ENCODE results near the gene FGF12. TPM values are rescaled to one million over a fixed set of nuclear protein-coding genes. Genes with fewer than 3 reads are reported as not detected.
"Not testable (repeated sequence)": the region's sequence is repeated elsewhere in the genome, so short reads cannot be mapped to it uniquely, and the experiment has no call there.

FGF12 gene
- total RNA-seq, 1 donor from 2014 or later = 9.8 TPM

DNA sequence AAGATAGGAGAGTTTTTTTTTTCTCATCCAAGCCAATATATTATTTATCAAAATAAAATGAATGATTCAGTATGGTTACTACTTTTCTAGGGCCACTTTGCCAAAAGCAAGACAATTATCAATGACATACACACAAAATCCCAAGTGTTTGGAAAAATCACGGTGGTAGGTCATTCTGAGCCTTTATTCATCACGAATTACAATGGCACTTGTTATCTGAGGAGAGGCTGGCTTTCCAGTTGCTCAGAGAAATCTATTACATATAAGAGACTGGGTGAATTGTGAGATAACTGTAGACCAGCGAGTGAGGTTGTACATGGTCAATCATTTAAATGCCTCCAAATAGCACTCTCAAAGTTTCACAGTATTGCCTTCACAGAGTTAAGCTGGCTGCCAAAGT lies 20.4 kb upstream of the FGF12 start:
- DNase-seq (ENCODE audit: extremely low spot score, unreplicated experiment) = no peak
- Mint-ChIP-seq H3K4me3 (no peak overlapping the region), H3K27ac (no peak overlapping the region), H3K36me3 (no peaks in the 10 kb centered on the region), H3K27me3 (no peaks in the 10 kb centered on the region), H3K4me1 (ENCODE audit: unreplicated experiment) (no peaks in the 10 kb centered on the region), H3K9me3 (no peaks in the 10 kb centered on the region)
- TF ChIP-seq, protein P1, sequence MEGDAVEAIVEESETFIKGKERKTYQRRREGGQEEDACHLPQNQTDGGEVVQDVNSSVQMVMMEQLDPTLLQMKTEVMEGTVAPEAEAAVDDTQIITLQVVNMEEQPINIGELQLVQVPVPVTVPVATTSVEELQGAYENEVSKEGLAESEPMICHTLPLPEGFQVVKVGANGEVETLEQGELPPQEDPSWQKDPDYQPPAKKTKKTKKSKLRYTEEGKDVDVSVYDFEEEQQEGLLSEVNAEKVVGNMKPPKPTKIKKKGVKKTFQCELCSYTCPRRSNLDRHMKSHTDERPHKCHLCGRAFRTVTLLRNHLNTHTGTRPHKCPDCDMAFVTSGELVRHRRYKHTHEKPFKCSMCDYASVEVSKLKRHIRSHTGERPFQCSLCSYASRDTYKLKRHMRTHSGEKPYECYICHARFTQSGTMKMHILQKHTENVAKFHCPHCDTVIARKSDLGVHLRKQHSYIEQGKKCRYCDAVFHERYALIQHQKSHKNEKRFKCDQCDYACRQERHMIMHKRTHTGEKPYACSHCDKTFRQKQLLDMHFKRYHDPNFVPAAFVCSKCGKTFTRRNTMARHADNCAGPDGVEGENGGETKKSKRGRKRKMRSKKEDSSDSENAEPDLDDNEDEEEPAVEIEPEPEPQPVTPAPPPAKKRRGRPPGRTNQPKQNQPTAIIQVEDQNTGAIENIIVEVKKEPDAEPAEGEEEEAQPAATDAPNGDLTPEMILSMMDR (conservative IDR thresholded peaks at IDR 0.05) = no peak

DNA sequence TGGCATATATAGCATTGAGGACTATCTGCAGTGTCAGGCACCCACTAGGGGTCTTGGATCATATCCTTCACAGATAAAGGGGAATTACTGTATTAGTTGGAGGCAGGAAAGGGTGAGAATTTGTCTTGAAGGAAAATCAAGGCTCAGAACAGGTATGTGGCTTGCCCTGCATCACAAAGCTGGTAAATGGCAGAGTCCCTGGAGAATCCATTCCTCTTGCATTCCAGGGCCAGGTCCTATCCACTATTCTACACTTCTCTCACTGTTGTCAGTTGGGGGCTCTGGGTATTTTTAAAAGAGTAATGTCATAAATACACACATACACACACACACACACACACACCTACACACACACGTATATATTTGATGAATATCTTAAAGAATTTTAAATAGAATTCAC lies 19.8 kb upstream of the FGF12 start:
- DNase-seq (ENCODE audit: extremely low spot score, unreplicated experiment) = no peak
- Mint-ChIP-seq H3K9me3 (no peaks in the 10 kb centered on the region), H3K36me3 (no peaks in the 10 kb centered on the region), H3K4me3 (no peak overlapping the region), H3K27me3 (no peaks in the 10 kb centered on the region), H3K4me1 (ENCODE audit: unreplicated experiment) (no peaks in the 10 kb centered on the region), H3K27ac (no peak overlapping the region)
- TF ChIP-seq, protein P1 (conservative IDR thresholded peaks at IDR 0.05) = no peak

DNA sequence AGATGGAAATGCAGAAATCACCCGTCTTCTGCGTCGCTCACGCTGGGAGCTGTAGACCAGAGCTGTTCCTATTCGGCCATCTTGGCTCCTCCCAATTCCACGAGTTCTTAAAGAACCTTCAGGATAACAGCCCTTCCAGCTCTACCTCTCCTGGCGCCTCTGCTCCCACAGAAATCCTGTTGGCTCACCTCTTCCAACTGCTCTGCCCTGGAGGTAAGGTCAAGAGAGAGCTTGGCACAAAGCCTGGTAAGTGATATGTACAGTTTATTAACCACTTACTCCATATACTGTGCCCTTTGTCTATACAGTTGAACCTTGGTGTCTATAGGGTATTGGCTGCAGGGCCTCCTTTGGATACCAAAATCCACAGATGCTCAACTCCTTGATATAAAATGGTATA lies 17.8 kb upstream of the FGF12 start:
- Mint-ChIP-seq H3K9me3 (no peaks in the 10 kb centered on the region), H3K4me1 (ENCODE audit: unreplicated experiment) (no peaks in the 10 kb centered on the region), H3K27me3 (no peaks in the 10 kb centered on the region), H3K27ac (no peak overlapping the region), H3K36me3 (no peaks in the 10 kb centered on the region), H3K4me3 (no peak overlapping the region)
- no peak for DNase-seq (ENCODE audit: extremely low spot score, unreplicated experiment)
- TF ChIP-seq, protein P1 (conservative IDR thresholded peaks at IDR 0.05) = no peak

DNA sequence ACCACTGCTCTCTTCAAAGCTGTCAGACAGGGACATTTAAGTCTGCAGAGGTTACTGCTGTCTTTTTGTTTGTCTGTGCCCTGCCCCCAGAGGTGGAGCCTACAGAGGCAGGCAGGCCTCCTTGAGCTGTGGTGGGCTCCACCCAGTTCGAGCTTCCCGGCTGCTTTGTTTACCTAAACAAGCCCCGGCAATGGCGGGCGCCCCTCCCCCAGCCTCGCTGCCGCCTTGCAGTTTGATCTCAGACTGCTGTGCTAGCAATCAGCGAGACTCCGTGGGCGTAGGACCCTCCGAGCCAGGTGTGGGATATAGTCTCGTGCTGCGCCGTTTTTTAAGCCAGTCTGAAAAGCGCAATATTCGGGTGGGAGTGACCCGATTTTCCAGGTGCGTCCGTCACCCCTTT lies 17.3 kb upstream of the FGF12 start:
- H3K27me3 Mint-ChIP-seq; H3K4me3 Mint-ChIP-seq; H3K36me3 Mint-ChIP-seq; H3K4me1 Mint-ChIP-seq (ENCODE audit: unreplicated experiment); H3K9me3 Mint-ChIP-seq; H3K27ac Mint-ChIP-seq; DNase-seq (ENCODE audit: extremely low spot score, unreplicated experiment): not testable (repeated sequence)

DNA sequence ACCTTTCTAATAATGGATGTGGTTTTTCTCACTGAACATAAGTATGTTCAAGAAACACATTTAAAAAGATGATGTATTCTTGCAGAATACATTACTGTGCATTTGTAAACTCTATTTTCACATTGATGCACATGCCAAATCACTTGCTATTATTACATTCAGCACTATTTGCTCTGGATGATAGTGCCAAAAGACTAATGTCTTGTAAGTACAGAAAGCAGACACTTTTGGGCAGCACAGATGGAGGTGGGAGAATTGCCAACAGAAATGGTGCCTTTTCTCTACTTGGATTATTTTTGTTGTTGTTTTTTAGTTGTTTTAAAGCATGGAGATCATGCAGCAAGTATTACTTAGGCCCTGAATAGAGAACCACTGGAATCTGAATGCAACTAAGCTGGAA lies 10.2 kb upstream of the FGF12 start:
- no peak overlapping the region for H3K4me3 Mint-ChIP-seq
- no peak overlapping the region for H3K27ac Mint-ChIP-seq
- H3K4me1 Mint-ChIP-seq (ENCODE audit: unreplicated experiment) = no peaks in the 10 kb centered on the region
- H3K9me3 Mint-ChIP-seq = no peaks in the 10 kb centered on the region
- H3K27me3 Mint-ChIP-seq = peaks cover 4% of the 10 kb centered on the region
- no peak for DNase-seq (ENCODE audit: extremely low spot score, unreplicated experiment)
- TF ChIP-seq, protein P1 (conservative IDR thresholded peaks at IDR 0.05) = no peak
- H3K36me3 Mint-ChIP-seq = no peaks in the 10 kb centered on the region

DNA sequence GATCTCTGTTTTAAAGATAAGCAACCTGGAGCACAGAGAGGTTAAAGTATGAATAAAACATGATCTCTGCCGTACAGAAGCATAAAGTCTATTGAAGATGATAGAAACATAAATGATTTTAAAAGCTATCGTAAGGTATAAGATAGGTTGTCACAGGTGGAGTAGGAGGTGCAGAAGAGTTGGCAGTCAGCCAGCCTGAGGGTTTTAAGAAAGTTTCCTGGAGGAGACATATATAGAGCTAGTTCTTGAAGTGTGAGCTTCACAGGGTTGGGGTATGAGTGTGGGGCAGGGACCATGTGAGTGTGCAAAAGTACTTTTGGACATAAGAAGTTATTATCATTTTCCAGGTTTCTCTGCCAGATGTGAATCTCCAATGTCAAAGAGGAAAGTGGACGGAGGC lies 3.9 kb upstream of the FGF12 start:
- Mint-ChIP-seq H3K36me3 (no peaks in the 10 kb centered on the region), H3K9me3 (no peaks in the 10 kb centered on the region), H3K27ac (no peak overlapping the region), H3K4me1 (ENCODE audit: unreplicated experiment) (peaks cover 7% of the 10 kb centered on the region), H3K4me3 (no peak overlapping the region), H3K27me3 (peaks cover 19% of the 10 kb centered on the region)
- no peak for DNase-seq (ENCODE audit: extremely low spot score, unreplicated experiment)
- TF ChIP-seq, protein P1 (conservative IDR thresholded peaks at IDR 0.05) = no peak

All from type B pancreatic cell (in vitro differentiated cells).